HG03103 (cell line): ENCODE results near the gene USP7.
"Not testable (repeated sequence)": the region's sequence is repeated elsewhere in the genome, so short reads cannot be mapped to it uniquely, and the experiment has no call there.

Experiments used
- ATAC-seq: cut with Tn5 transposase; IDR thresholded peaks from one replicate; pipeline ENCODE4 v1.9.1; 2021; ENCODE audit warnings: low read depth; ENCODE audit not compliant: unreplicated experiment

Gene USP7

DNA sequence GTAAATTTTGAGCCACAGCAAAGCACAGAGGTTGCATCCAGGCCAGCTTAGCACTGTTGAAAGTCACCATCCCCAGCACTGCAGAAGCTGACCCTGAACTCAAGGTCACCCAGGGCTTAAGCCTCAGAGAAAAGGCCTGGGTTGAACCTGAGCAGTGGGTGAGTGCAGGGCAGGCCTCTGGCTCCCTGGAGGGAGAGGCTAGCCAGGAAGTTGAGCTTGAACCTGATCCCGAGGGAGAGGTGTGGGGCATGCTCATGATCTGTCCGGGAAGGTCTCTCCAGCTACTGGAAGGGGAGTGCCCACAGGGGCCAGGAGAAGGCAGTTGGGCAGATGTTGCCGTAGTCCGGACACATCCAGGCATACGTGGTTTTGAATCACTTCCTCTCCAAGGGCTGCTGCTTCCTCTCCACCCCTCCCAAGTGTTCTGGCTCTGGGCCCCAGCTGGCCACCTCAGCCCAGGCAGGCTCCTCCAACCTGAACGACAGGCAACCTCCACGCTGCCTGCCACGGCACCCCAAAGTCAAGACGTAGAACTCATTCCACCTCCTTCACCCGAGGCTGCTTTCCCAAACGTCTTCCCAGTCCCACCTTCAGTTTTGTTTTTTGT, 113.3 kb downstream of the USP7 start:
- no peak for ATAC-seq

DNA sequence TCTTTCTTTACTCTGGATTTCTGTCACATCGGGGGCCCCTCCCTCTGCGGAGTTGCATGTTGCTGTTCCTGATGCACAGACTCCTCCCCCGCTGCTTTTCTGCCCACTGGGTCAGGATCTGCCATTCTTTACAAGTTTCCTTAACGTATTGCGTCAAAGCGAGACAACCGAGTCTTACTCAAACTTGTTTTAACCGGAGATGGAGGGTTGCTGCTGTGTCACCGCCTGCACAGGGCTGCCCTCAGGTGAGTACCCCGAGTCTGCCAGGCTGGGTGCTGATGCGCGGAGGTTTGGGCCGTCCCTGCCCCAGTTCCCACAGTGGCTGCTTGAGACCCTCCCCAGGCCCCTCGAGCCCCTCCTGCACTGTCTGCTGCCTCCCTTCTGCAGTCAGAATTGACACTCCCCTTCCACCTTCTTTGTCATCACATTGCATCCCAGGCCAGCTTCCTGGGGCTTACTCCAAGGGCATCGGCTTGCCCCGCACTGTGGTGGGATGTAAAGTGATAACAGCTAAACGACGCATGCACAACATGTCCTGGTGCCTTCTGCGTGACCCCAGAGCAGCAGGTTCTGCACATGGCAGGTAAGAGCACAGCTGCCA, 114.2 kb downstream of the USP7 start:
- no peak for ATAC-seq

DNA sequence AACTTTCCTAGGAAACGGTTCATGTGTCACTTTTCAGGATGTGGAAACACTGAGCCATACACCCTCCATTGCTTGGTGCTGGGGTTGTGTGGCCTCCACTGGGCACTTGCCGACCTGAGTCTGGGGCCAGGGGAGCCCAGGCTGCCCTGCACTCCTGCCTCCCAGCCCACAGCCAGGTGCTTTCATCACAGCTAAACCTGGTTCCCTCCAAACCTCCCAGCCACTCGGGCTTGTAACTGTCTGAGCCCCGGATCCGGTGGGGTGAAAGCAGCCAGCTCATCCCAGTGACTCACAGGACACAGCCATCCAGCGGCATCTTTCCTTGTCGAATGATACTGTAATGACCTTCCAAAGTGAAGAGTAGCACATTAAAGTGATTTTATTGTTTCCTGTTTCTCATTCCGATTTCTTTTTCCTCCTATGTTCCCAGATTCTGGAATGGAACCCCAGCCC, 114.7 kb downstream of the USP7 start:
- no peak for ATAC-seq

DNA sequence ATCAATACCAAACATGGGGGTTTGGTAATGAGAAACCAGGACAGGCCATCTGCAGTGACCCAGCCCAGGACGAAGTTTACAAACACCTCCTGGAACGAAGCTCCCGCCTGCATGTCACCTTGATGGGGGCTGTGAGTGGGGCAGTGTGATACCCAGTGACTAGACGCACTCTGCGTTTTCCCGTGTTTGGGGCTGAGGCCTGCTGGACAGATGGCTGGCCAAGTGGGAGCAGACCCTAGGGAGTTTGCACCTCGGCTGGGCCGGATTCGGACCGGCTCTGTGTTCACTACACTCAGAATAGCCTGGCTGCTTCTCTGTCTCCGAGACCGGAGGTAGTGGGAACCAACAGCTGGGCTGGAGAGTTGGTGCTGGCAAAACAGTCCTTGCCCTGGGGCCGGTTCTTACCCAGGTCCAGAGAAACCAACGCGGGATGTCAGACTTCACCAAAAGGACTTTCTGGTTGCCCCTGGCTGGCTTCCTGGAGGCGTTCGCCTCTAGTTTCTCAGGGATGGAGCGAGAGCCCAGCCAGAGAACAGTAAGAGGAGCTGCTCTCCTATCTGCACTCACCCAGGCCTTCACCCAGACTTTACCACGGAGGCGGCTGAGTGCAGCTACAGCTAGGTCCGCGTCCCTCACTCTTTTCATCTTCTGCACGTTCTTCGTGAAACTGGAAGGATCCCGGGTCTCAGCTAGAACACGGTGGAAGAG, 115.3 kb downstream of the USP7 start:
- ATAC-seq, result no peak

DNA sequence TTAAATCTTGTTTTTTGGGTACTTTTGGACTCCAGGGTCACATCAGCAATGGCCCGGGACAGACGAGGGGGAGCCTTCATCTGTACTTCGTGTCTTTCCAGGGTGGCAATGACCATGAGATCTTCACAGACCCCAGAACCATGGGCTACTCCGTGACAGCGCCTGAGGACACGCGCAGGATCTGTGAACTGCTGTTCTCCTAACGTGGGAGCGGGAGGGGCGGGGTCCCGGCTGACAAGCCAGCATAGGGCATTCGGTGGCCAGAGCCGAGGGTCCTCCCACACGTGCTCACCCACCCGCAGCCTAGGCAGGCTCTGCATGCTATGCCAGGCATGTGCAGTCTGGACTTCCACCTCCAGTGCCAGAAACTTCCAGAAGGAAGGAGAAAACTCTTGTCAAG, 116.1 kb downstream of the USP7 start:
- no peak for ATAC-seq

DNA sequence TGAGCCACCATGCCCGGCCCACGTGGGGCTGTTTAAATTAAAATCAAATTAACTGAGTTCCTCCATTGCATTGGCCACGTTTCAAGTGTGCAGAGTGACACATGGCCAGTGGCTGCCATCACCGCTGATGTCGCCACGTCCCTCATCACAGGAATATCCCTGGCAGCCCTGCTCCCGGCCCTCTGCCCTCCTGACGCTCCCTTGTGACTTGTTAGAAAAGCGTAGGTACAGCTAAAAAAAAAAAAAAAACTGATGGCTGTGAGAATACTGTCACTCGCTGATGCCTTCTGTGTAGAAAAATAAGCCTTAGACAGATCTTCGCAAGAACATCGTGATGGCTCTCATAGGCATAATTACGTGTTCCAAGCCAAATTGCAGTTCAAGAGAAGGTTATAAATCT, 116.6 kb downstream of the USP7 start:
- no peak for ATAC-seq

DNA sequence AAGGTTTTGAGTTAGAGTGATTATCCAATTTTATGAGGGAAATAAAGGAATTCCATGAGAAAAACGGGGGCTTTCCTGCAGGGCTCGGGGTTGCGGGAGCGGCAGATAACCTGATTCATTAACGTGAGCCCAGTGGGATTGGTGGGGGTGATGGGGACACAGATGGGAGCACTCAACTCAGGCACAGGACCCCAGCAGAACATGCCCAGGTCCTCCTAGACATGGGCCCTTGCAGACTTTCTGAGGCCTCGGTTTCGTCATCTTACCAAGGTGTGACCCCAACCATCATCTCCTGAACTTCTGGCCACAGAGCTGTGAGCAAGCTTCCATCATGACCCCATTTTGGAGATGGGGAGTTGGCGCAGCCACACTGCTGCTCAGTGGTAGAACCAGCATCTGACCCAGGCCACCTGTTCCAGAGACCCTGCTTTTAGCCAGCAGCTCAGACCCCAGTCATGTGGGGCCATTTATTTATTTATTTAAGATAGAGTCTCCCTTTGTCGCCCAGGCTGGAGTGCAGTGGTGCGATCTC, 117.2 kb downstream of the USP7 start:
- no peak for ATAC-seq

DNA sequence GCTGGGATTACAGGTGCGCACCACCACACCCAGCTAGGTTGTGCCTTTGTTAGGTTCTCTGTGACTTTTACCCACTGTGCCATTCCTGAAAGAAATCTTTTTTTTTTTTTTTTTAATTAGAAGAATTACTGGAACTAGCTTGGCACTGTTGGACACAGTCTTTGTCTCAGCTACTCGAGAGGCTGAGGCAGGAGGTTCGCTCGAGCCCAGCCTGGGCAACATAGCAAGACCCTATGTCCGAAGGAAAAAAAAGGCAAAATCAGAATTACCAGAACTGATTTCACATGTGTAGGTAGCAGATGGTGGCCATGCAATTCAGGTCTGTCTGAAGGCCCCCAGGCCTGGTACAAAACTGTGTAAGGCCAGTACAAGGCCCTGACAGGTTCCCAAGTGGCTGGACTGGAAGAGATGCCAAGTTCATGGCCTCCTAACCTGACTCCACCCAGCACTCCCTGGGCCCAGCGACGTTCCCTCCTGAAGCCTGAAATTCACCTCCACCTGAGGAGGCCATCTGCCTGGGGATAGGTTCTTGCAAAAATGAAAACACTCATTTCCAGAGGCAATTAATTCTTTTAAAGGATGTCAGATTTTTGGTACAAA, 117.9 kb downstream of the USP7 start:
- no peak for ATAC-seq

DNA sequence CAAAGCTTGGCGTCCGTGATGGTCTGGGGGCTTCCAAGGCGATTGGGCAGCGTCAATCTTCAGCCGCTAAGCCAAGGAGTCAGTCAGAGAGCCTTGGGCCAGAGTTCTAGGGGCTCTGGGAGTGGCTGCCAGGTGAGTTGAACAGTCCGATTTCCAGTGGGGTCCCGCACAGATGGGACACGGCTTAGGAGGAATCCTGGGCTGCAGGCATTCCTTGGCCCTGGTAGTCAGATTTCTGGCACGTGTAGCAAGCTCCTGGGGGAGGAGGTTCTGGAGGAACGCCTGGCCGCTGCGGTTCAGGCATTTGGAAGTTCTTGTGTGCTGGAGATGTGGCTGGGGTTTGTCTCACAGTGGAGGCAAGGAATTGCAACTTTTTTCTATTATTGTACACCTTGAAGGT, 120.4 kb downstream of the USP7 start:
- not testable (repeated sequence) for ATAC-seq
